ENCODE results near the gene DSC1. TPM values are rescaled to one million over a fixed set of nuclear protein-coding genes. Genes with fewer than 3 reads are reported as not detected.

The DSC1 gene
- total RNA-seq, 1 experiment from 2014 or later = not detected

- Mint-ChIP-seq H3K9me3 (no peaks in the 10 kb centered on the region), H3K4me3 (peak overlapping the region; percentile 87), H3K36me3 (no peaks in the 10 kb centered on the region), H3K4me1 (peaks cover 34% of the 10 kb centered on the region), H3K27ac (peak overlapping the region; percentile 97), H3K27me3 (ENCODE audit: low read depth) (no peaks in the 10 kb centered on the region)
- ATAC-seq (peak; percentile 77), DNase-seq (ENCODE audit: low spot score) (peak; percentile 64)
- CTCF ChIA-PET = interaction anchor here (0.6 kb wide), 1 partner anchor 141 kb away, joined by 3 read pairs; no protein-coding TSS in a partner anchor
- TF ChIP-seq ZNF121 (CRISPR knock-in tag; IDR thresholded peaks at IDR 0.05) (peak; percentile 93), ZNF232 (CRISPR knock-in tag; IDR thresholded peaks at IDR 0.05) (no peak)
- POLR2A ChIA-PET = interaction anchor here (0.6 to 1.6 kb wide), 4 partner anchors 13 to 397 kb away, joined by 3 to 5 read pairs (median 4); no protein-coding TSS in a partner anchor
Observed at GRCh38 chr18:31100436-31101182, 62.0 kb downstream of the DSC1 start.

- ChIA-PET CTCF (interaction anchor here (0.6 kb wide), 1 partner anchor 142 kb away, joined by 3 read pairs; no protein-coding TSS in a partner anchor), POLR2A (interaction anchor here (1.4 kb wide), 1 partner anchor 59 kb away, joined by 4 read pairs; no protein-coding TSS in a partner anchor)
- peak overlapping the region; percentile 87 for H3K4me3 Mint-ChIP-seq
- H3K36me3 Mint-ChIP-seq = no peaks in the 10 kb centered on the region
- TF ChIP-seq ZNF121 (CRISPR knock-in tag; IDR thresholded peaks at IDR 0.05) (no peak), ATF6 (CRISPR knock-in tag; IDR thresholded peaks at IDR 0.05) (no peak), HMGXB4 (CRISPR knock-in tag; IDR thresholded peaks at IDR 0.05) (no peak), FOXK1 (CRISPR knock-in tag; IDR thresholded peaks at IDR 0.05) (no peak), FOXJ3 (CRISPR knock-in tag; IDR thresholded peaks at IDR 0.05; ENCODE audit: borderline replicate concordance) (no peak), ZNF281 (CRISPR knock-in tag; IDR thresholded peaks at IDR 0.05) (no peak), SMAD4 (CRISPR knock-in tag; IDR thresholded peaks at IDR 0.05) (no peak), FOXP4 (CRISPR knock-in tag; IDR thresholded peaks at IDR 0.05) (no peak), ZNF263 (CRISPR knock-in tag; IDR thresholded peaks at IDR 0.05; ENCODE audit: low read depth) (no peak), AR (CRISPR knock-in tag; IDR thresholded peaks at IDR 0.05) (no peak), USF1 (CRISPR knock-in tag; IDR thresholded peaks at IDR 0.05) (no peak), MLX (CRISPR knock-in tag; IDR thresholded peaks at IDR 0.05) (no peak), ZNF317 (CRISPR knock-in tag; IDR thresholded peaks at IDR 0.05; ENCODE audit: borderline replicate concordance, low read depth) (no peak), KAT7 (CRISPR knock-in tag; IDR thresholded peaks at IDR 0.05; ENCODE audit: borderline replicate concordance) (no peak)
- no peak overlapping the region for H3K27ac Mint-ChIP-seq
- DNase-seq (ENCODE audit: low spot score) = no peak
- H3K9me3 Mint-ChIP-seq = no peaks in the 10 kb centered on the region
- H3K27me3 Mint-ChIP-seq (ENCODE audit: low read depth) = no peaks in the 10 kb centered on the region
- ATAC-seq = no peak
- peaks cover 44% of the 10 kb centered on the region for H3K4me1 Mint-ChIP-seq
Observed at GRCh38 chr18:31099450-31100230, 63.0 kb downstream of the DSC1 start.
